ENCODE measurements around the gene KLHL33.
"Not testable (repeated sequence)": the region's sequence is repeated elsewhere in the genome, so short reads cannot be mapped to it uniquely, and the experiment has no call there.

The KLHL33 gene

GRCh38 chr14:20460458-20461224 is 24.7 kb upstream of the KLHL33 start:
- H3K27me3 Mint-ChIP-seq = no peaks in the 10 kb centered on the region
- peak; percentile 63 for DNase-seq
- peaks cover 32 to 33% of the 10 kb centered on the region in 2 donors for H3K36me3 Mint-ChIP-seq
- peaks cover 31 to 40% of the 10 kb centered on the region in 2 donors for H3K4me1 Mint-ChIP-seq
- peak overlapping the region; percentile 93 to 100 for H3K4me3 Mint-ChIP-seq
- peak; percentile 38 to 51 for ATAC-seq (replicated peaks)
- H3K9me3 Mint-ChIP-seq = peaks cover 3 to 5% of the 10 kb centered on the region in 2 donors
- peak overlapping the region; percentile 99 for H3K27ac Mint-ChIP-seq

DNA sequence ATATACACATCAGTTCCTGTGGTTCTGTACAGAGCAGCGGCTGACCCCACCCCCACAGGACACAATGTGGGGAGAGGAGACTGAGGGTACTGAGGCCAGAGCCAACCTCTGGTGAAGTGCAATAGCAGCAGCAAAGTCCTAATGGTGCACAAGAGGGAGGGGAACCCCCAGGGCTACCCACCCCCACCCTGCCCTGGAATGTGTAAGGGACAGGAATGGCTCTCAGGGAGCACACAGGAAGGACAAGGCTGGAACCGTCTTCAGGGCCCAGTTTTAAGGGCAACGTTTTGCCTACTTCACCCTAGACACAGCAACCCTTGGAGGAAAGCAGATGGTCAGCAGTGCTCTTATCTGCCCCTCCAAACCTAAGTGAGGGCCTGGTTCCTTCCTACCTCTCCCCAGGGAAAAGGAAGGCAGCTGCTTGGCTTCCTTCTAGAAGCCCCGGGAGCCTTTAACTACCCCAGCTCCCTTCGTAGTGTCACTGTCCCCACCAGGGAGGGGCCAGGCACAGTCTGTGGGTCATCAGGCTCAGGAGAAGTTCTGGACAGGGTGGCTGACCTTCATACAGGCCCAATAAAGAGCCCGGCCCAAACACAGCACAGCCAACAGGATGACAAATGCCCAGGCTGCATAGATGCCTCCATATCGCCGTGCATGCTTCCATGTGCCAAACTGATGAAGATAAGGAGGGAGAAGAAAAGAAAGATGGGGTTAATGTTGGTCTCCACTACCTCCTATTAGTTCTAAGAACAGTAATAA is 22.2 kb upstream of the KLHL33 start:
- Mint-ChIP-seq H3K4me1 (peaks cover 24% of the 10 kb centered on the region in 2 donors), H3K36me3 (peaks cover 32 to 33% of the 10 kb centered on the region in 2 donors), H3K27ac (peak overlapping the region; percentile 63), H3K27me3 (no peaks in the 10 kb centered on the region), H3K9me3 (peaks cover 3 to 5% of the 10 kb centered on the region in 2 donors), H3K4me3 (peak overlapping the region in 1 of 2 donors; percentile 15)
- ATAC-seq (replicated peaks) (no peak), DNase-seq (no peak)

- peak overlapping the region; percentile 87 for H3K27ac Mint-ChIP-seq
- no peaks in the 10 kb centered on the region for H3K27me3 Mint-ChIP-seq
- peaks cover 3 to 5% of the 10 kb centered on the region in 2 donors for H3K9me3 Mint-ChIP-seq
- DNase-seq (no peak), ATAC-seq (replicated peaks) (no peak)
- no peak overlapping the region for H3K4me3 Mint-ChIP-seq
- H3K36me3 Mint-ChIP-seq = peaks cover 32 to 40% of the 10 kb centered on the region in 2 donors
- H3K4me1 Mint-ChIP-seq = peaks cover 22 to 25% of the 10 kb centered on the region in 2 donors
These were observed 21.0 kb upstream of the KLHL33 start for GRCh38 chr14:20456971-20457370.

DNA sequence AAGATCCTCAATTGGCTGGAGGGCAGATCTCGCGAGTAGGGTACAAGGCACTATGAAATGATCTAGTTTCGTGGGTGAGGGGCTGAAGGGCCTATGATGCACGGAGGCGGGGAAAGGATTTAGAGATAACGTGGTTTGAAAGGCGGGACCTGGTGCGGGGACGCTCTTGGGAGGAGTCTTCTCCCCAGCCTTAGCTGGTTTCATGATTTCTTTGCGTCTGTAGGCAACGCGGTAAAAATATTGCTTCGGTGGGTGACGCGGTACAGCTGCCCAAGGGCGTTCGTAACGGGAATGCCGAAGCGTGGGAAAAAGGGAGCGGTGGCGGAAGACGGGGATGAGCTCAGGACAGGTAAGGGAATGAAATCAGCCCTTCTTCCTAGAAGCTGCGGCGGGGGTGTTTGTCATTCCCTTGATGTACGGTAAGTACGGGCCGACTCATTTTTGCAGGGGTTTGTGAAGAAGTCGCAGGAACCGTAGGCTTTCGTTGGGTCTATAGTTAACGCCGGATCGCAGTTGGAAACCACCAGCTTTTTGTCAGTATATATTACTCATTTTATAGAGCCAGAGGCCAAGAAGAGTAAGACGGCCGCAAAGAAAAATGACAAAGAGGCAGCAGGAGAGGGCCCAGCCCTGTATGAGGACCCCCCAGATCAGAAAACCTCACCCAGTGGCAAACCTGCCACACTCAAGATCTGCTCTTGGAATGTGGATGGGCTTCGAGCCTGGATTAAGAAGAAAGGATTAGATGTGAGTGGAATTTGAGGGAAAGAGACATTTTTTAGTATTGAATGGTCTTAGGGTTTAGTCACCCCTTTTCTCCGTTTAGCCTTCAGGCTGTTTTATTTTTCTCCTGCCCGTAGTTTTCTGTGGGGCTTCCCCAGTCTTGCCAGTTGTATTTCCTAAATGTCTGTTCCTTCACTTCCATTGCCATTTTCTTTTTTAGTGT is 19.7 kb upstream of the KLHL33 start:
- H3K4me3 Mint-ChIP-seq = no peak overlapping the region

GRCh38 chr14:20454516-20455354 is 18.8 kb upstream of the KLHL33 start, which contains the start of the genes APEX1 and OSGEP:
Gene APEX1, plus strand, starts transcription at chr14:20455226. Its CDS starts 420 bp downstream, at chr14:20455646.
Gene OSGEP, minus strand, starts transcription at chr14:20454812. Its CDS starts 129 bp downstream, at chr14:20454683.
- Mint-ChIP-seq H3K4me3 (peak within 1 kb of the TSS in 1 of 2 donors; percentile 19), H3K27ac (no peak within 1 kb of the TSS), H3K36me3 (peaks cover 29 to 36% of the 10 kb centered on the region in 2 donors), H3K9me3 (no peaks in the 10 kb centered on the region), H3K4me1 (peaks cover 15 to 17% of the 10 kb centered on the region in 2 donors), H3K27me3 (no peaks in the 10 kb centered on the region)
- ATAC-seq (replicated peaks) = peak; percentile 90
- peak; percentile 98 for DNase-seq

More for the DNA sequence above, 19.7 kb upstream of the KLHL33 start:
- Mint-ChIP-seq H3K36me3 (peaks cover 33 to 39% of the 10 kb centered on the region in 2 donors), H3K27ac (no peak overlapping the region), H3K9me3 (no peaks in the 10 kb centered on the region), H3K27me3 (no peaks in the 10 kb centered on the region), H3K4me1 (peaks cover 22 to 23% of the 10 kb centered on the region in 2 donors)
- no peak for DNase-seq
- ATAC-seq (replicated peaks) = peak; percentile 74

GRCh38 chr14:20452831-20453230 is 16.9 kb upstream of the KLHL33 start:
- not testable (repeated sequence) for H3K4me3 Mint-ChIP-seq; H3K27ac Mint-ChIP-seq; H3K27me3 Mint-ChIP-seq; DNase-seq; ATAC-seq (replicated peaks); H3K9me3 Mint-ChIP-seq
- peaks cover 5 to 11% of the 10 kb centered on the region in 2 donors for H3K4me1 Mint-ChIP-seq
- H3K36me3 Mint-ChIP-seq = peaks cover 32 to 34% of the 10 kb centered on the region in 2 donors

DNA sequence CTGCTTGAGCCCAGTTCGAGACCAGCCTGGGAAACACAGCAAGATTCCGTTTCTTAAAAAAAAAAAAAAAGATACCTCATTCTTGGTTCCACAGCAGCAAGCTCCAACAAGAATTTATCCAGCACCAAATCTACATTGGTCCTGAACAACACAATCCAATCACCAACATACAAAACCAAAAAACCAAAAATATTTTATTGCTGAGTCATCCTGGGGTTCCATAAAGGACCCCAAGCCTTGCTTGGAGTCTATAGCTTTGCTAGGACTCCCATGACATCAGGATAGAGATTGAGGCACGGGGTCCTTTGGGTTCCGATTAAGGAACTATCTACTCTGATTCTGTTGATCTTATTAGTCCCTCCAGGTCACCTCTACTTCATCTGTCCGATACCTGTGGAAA is 10.9 kb upstream of the KLHL33 start:
- Mint-ChIP-seq H3K4me1 (peaks cover 12 to 13% of the 10 kb centered on the region in 2 donors), H3K27ac (peak overlapping the region; percentile 76), H3K4me3 (no peak overlapping the region), H3K36me3 (peaks cover 36 to 47% of the 10 kb centered on the region in 2 donors), H3K27me3 (no peaks in the 10 kb centered on the region), H3K9me3 (no peaks in the 10 kb centered on the region)
- DNase-seq (no peak), ATAC-seq (replicated peaks) (no peak)

DNA sequence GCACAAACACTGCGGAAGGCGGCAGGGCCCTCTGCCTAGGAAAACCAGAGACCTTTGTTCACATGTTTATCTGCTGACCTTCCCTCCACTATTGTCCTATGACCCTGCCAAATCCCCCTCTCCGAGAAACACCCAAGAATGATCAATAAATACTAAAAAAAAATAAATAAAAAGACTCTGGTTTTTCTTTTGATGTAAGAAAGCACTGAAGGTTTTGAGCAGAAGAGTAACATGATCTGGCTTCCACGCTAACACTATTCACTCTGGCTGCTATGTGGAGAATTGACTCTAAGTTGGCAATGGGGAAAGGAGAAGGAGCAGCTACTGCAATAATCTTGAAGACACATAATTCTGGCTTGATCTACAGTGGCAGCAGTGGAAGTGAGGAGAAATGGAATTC is 7.7 kb upstream of the KLHL33 start:
- not testable (repeated sequence) for ATAC-seq (replicated peaks); H3K27ac Mint-ChIP-seq; H3K9me3 Mint-ChIP-seq; H3K4me3 Mint-ChIP-seq; DNase-seq; H3K27me3 Mint-ChIP-seq
- H3K4me1 Mint-ChIP-seq = peaks cover 31 to 43% of the 10 kb centered on the region in 2 donors
- peaks cover 22 to 43% of the 10 kb centered on the region in 2 donors for H3K36me3 Mint-ChIP-seq

DNA sequence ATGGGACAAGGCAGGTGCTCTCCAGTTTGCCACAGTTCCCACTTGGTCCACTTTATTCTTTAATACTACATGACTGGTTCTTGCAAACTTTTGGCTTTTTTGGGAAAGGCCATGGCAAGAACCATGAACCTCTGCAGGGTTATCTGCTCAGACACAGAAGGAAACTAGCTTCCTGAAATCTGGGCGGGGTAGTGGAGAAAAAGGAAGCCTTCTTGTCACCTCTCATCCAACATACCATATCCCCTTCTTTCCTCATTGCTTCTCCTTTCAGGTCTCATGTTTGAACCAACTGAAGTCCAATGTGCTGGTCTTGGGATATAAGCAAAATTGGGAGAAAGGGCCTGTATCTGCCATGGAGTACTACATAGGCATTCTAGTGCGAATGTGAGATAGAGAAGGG is 5.5 kb upstream of the KLHL33 start:
- Mint-ChIP-seq H3K27me3 (no peaks in the 10 kb centered on the region), H3K4me1 (peaks cover 41 to 57% of the 10 kb centered on the region in 2 donors), H3K9me3 (peaks cover 0 to 10% of the 10 kb centered on the region in 2 donors), H3K4me3 (no peak overlapping the region), H3K27ac (no peak overlapping the region), H3K36me3 (peaks cover 9 to 31% of the 10 kb centered on the region in 2 donors)
- DNase-seq = no peak
- ATAC-seq (replicated peaks) = no peak

- DNase-seq = no peak
- Mint-ChIP-seq H3K9me3 (peaks cover 0 to 10% of the 10 kb centered on the region in 2 donors), H3K27me3 (no peaks in the 10 kb centered on the region), H3K4me3 (no peak overlapping the region), H3K4me1 (peaks cover 41 to 57% of the 10 kb centered on the region in 2 donors), H3K36me3 (peaks cover 9 to 31% of the 10 kb centered on the region in 2 donors), H3K27ac (peak overlapping the region; percentile 72)
- peak; percentile 71 to 74 for ATAC-seq (replicated peaks)
These were observed 4.9 kb upstream of the KLHL33 start for GRCh38 chr14:20440882-20441281.

DNA sequence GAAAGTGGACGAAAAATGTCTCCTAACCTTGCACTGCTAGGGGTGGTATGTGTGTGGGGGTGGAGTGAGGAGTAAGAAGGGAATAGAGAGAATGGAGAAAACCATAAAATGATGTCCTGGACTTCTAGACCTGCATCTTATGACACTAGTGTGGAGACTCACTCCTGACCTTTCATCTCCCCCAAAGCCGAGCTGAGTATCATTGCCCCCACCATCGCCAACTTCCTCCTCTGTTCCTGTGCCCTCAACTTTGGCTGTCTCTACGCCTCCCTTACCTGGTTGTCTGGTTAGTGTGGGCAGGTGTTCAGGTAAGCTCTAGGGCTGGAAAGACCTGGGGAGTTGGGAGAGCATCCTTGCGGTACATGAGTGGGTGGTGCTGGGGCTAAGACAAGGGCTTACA is 4.5 kb upstream of the KLHL33 start:
- H3K27ac Mint-ChIP-seq = peak overlapping the region; percentile 72
- peaks cover 0 to 10% of the 10 kb centered on the region in 2 donors for H3K9me3 Mint-ChIP-seq
- no peaks in the 10 kb centered on the region for H3K27me3 Mint-ChIP-seq
- ATAC-seq (replicated peaks) (peak; percentile 9 to 46), DNase-seq (no peak)
- H3K4me1 Mint-ChIP-seq = peaks cover 44 to 60% of the 10 kb centered on the region in 2 donors
- peaks cover 9 to 31% of the 10 kb centered on the region in 2 donors for H3K36me3 Mint-ChIP-seq
- H3K4me3 Mint-ChIP-seq = no peak overlapping the region

- H3K4me1 Mint-ChIP-seq = peaks cover 46 to 66% of the 10 kb centered on the region in 2 donors
- peak; percentile 57 to 65 for ATAC-seq (replicated peaks)
These were observed 2.7 kb upstream of the KLHL33 start for GRCh38 chr14:20438664-20439063.

DNA sequence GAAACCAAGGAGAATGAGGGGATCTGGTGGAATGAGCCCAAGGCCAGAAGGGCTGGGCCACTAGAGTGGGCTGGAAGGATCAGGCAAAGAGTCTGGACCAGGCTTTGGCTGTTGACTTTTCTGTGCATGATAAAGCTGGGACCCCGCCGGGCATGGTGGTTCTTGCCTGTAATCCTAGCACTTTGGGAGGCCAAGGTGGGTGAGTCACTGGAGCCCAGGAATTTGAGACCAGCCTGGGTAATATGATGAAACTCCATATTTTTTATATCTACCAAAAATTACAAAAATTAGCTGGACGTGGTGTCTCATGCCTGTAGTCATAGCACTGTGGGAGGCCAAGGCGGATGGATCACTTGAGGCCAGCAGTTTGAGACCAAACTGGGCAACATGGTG is 393 bp upstream of the KLHL33 start:
- H3K27me3 Mint-ChIP-seq = no peaks in the 10 kb centered on the region
- no peak overlapping the region for H3K27ac Mint-ChIP-seq
- H3K4me3 Mint-ChIP-seq = no peak overlapping the region
- H3K9me3 Mint-ChIP-seq = peaks cover 0 to 10% of the 10 kb centered on the region in 2 donors
- ATAC-seq (replicated peaks) (no peak), DNase-seq (no peak)
- peaks cover 2 to 14% of the 10 kb centered on the region in 2 donors for H3K36me3 Mint-ChIP-seq
- peaks cover 39 to 58% of the 10 kb centered on the region in 2 donors for H3K4me1 Mint-ChIP-seq

More at GRCh38 chr14:20438664-20439063, 2.7 kb upstream of the KLHL33 start:
- Mint-ChIP-seq H3K36me3 (peaks cover 11 to 31% of the 10 kb centered on the region in 2 donors), H3K27me3 (no peaks in the 10 kb centered on the region), H3K4me3 (peak overlapping the region in 1 of 2 donors; percentile 2), H3K9me3 (peaks cover 0 to 10% of the 10 kb centered on the region in 2 donors), H3K27ac (peak overlapping the region; percentile 0)
- DNase-seq = no peak

All from stimulated activated naive B cell treated with anti-CD40 and anti-IgM and Interleukin-4, amounts not matched to agents 10 μg/mL and 1 μg/mL and 100 μg/mL, for 72 hours (primary cell).